GM19455 (cell line): ENCODE measurements around the gene HECTD4.
"Not testable (repeated sequence)": the region's sequence is repeated elsewhere in the genome, so short reads cannot be mapped to it uniquely, and the experiment has no call there.

Source experiments
- ATAC-seq: cut with Tn5 transposase; IDR thresholded peaks from one replicate; pipeline ENCODE4 v1.9.1; 2021; ENCODE audit not compliant: unreplicated experiment

HECTD4 gene

GRCh38 chr12:112406519-112407488 is 24.6 kb upstream of the HECTD4 start:
- ATAC-seq = no peak

GRCh38 chr12:112401903-112402498 is 19.8 kb upstream of the HECTD4 start:
- no peak for ATAC-seq

GRCh38 chr12:112401054-112401453 is 18.8 kb upstream of the HECTD4 start:
- ATAC-seq = no peak

DNA sequence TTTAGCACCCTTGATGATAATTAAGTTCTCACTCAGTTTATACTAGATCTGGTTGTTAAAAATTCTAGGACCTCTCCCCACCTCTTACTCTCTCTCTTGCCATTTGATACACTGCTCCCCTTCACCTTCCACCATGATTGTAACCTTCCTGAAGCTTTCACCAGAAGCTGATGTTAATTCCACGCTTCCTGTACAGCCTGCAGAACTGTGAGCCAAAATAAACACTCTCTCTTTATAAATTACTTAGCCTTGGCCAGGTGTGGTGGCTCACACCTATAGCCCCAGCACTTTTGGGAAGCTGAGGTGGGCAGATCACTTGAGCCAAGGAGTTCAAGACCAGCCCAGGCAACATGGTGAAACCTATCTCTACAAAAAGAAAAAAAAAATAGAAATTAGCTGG is 11.1 kb upstream of the HECTD4 start:
- ATAC-seq = no peak

DNA sequence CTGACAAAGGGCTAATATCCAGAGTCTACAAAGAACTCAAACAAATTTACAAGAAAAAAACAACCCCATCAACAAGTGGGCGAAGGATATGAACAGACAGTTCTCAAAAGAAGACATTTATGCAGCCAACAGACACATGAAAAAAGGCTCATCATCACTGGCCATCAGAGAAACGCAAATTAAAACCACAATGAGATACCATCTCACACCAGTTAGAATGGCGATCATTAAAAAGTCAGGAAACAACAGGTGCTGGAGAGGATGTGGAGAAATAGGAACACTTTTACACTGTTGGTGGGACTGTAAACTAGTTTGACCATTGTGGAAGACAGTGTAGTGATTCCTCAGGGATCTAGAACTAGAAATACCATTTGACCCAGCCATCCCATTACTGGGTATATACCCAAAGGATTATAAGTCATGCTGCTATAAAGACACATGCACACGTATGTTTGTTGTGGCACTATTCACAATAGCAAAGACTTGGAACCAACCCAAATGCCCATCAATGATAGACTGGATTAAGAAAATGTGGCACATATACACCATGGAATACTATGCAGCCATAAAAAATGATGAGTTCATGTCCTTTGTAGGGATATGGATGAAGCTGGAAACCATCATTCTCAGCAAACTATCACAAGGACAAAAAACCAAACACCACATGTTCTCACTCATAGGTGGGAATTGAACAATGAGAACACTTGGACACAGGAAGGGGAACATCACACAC is 7.9 kb upstream of the HECTD4 start:
- not testable (repeated sequence) for ATAC-seq

DNA sequence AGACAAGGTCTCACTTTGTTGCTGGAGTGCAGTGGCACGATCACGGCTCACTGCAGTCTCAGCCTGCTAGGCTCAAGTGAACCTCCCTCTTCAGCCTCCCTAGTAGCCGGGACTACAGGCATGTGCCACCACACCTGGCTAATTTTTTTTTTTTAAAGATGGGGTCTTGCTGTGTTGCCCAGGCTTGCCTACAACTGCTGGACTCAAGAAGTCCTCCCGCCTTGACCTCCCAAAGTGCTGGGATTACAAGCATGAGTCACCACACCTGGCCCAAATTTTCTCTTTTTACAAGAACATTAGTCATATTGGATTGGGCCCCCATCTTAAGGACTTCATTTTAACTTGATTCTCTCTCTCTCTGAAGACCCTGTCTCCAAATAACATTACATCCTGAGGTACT is 7.0 kb upstream of the HECTD4 start:
- ATAC-seq = no peak

DNA sequence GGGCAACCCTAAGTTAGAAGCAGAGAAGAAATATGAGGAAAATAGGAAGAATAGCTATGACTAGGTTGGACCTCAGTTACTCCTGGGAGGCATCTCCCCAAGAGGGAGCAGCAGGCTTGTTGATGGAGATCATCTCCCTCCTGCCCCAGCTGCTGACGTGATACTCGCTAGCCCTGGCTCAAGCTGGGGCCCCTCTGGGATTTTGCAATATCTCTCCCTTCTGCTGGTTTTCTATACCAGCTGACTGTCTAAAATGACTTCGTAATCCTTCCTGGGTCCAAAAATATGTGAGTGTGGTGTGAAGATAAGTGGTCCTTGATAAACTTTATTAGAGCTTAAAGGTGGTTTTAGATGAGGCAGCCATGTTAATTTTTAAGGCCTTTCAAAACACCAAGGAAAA is 4.5 kb upstream of the HECTD4 start:
- ATAC-seq = no peak

GRCh38 chr12:112382866-112383265 is 635 bp upstream of the HECTD4 start:
- no peak for ATAC-seq

DNA sequence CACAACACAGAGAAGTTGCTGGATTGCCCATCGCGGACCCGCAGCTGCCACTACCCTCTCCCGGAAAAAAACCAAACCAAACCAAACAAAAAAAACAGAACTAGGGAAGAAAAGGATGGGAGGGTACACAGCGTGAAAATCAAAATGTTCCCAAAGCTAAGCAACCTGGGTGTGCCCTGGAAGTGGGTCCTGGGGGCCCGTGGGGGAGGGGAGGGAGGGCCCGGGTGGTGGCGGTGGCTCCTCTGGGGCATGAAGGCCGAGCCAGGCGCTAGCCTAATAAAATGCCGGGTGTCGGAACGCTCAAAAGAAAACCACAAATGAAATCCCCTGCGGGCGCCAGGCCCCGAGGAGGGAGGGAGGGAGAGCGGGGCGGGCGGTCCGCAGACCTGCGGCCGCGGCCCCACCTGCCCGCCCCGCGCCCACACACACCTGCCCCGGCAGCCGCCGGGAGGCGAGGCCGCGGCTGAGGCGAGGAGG is 787 bp downstream of the HECTD4 start:
- peak; percentile 56 for ATAC-seq

GRCh38 chr12:112380663-112381405 is 1.4 kb downstream of the HECTD4 start:
- ATAC-seq = no peak

GRCh38 chr12:112375105-112375504 is 7.1 kb downstream of the HECTD4 start:
- no peak for ATAC-seq

DNA sequence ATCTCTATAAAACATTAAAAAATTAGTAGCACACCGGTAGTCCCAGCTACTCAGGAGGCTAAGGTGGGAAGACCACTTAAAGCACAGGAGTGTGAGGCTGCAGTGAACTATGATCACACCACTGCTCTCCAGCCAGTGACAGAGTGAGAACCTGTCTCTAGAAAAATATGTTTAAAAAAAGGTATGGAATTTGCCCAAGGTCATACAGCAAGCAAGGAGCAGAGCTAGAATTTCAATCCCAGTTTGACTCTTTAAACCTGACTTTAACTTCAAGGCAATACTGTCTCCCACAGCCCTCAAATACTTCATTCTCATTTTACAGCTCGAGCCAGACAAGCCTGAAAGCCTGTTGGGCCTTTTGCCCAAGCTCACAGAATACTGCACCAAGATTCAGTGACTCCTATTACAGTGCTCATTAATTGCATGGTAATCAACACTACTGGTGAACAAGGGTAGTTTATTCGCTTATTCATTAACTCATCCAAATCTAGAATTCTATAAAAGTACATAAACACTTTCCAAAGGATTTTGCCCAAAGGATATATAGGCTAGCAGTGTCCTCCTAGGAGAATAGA is 8.0 kb downstream of the HECTD4 start:
- no peak for ATAC-seq

GRCh38 chr12:112370868-112371510 is 11.2 kb downstream of the HECTD4 start:
- no peak for ATAC-seq

GRCh38 chr12:112370199-112370598 is 12.0 kb downstream of the HECTD4 start:
- no peak for ATAC-seq

GRCh38 chr12:112368856-112369255 is 13.4 kb downstream of the HECTD4 start:
- no peak for ATAC-seq

DNA sequence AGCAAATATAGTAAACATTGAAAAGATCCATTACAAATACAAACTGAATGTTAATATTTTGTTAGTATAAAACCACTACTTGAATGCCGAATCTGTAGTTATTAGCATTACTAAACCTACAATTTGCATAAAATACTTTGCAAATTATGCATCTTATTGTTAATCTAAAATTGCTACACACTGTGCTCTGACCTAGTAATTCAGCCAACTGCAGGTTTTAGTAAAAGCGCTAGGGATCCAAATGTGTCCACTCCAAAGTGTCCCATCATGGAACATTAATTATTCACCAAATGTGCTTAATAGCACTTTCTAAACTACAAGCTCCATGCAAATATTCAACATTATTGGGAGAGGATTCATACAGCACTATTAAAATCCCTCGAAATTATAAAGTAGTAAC is 14.3 kb downstream of the HECTD4 start:
- ATAC-seq = no peak

DNA sequence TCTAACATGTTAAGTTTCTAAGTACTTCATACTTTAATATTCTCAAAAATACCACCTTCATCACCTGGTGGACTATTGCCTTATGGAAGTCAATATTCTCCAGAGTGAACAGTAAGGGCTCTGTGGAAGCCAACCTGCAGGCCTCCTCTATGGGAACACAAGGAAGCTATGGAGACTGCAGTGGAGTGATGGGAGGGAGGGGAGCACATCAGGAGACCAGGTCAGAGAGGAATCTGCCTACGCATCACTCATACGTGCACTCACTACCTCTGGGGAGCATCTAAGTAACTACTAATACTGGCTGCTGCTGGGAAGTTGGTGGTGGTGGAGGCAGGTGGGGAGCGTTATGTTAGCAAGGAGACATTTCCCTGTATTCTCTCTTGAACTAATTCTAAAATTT is 19.9 kb downstream of the HECTD4 start:
- no peak for ATAC-seq

DNA sequence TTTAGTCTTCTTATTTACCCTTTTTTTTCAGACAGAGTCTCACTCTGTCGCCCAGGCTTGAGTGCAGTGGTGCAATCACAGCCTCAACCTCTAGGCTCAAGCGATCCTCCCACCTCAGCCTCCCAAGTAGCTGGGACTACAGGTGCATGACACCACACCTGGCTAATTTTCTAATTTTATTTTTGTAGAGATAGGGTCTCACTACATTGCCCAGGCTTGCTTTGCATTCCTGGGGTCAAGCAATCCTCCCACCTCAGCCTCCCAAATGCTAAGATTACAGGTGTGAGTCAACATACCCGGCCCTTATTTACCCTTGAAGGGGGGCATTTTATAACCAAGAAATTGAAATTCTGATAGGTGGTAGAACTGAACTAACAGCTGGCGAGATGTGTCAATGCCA is 21.0 kb downstream of the HECTD4 start:
- no peak for ATAC-seq

- no peak for ATAC-seq
Observed at GRCh38 chr12:112359290-112359689, 22.9 kb downstream of the HECTD4 start.

DNA sequence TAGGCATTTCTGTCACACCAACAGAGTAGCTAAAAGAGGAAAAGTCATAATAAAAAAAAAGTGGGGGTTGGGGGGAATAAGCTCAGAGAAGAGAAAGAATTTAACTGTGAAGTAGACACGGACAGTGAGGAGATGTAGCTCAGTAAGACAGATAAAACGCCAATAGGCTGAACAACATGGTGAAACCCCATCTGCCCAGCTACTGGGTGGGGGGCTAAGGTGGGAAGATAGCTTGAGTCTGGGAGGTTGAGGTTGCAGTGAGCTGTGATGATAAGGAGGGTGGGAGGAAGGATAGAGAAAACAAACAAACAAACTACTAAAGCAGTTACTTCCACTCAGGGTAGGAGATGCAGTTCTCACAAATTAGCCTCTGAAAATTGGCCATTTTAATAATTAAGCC is 25.0 kb downstream of the HECTD4 start:
- no peak for ATAC-seq
